Measurements from ENCODE around the gene SYT7. TPM values are rescaled to one million over a fixed set of nuclear protein-coding genes. Genes with fewer than 3 reads are reported as not detected.

The SYT7 gene
- polyA plus RNA-seq, 4 donors = 4.7 to 7.5 (median 5.2) TPM

- DNase-seq (ENCODE audit: low read depth in 4 of 4, low spot score in 3 of 4) = no peak
Observed at GRCh38 chr11:61524446-61524845, 56.4 kb downstream of the SYT7 start.

- DNase-seq (ENCODE audit: low read depth in 4 of 4, low spot score in 3 of 4) = no peak
Observed at GRCh38 chr11:61522881-61523280, 58.0 kb downstream of the SYT7 start.

- DNase-seq (ENCODE audit: low read depth in 4 of 4, low spot score in 3 of 4) = no peak
Observed at GRCh38 chr11:61518032-61518795, 62.7 kb downstream of the SYT7 start.

GRCh38 chr11:61516675-61517572 is 64.0 kb downstream of the SYT7 start:
- no peak for DNase-seq (ENCODE audit: low read depth in 4 of 4, low spot score in 3 of 4)

GRCh38 chr11:61516191-61516590 is 64.7 kb downstream of the SYT7 start:
- no peak for DNase-seq (ENCODE audit: low read depth in 4 of 4, low spot score in 3 of 4)

DNA sequence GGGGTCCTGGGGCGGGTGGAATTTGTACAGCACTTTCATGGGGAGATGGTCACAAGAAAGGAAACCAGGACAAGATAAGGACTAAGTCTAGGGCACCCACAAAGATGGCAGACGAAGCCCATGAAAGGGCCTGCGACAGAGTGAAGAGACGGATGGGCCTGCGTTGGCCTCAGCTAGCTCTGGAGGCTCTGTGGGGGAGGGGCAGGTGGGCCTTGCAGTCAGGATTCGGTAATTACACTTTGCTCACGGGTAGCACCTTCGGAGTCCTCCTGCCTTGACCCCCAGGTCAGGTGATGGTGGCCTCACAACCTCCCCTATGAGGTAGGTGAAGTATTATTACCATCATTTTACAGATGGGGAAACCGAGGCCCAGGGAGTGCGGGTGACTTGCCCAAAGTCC is 65.2 kb downstream of the SYT7 start:
- no peak for DNase-seq (ENCODE audit: low read depth in 4 of 4, low spot score in 3 of 4)

- DNase-seq (ENCODE audit: low read depth in 4 of 4, low spot score in 3 of 4) = no peak
Observed at GRCh38 chr11:61514050-61514917, 66.6 kb downstream of the SYT7 start.

DNA sequence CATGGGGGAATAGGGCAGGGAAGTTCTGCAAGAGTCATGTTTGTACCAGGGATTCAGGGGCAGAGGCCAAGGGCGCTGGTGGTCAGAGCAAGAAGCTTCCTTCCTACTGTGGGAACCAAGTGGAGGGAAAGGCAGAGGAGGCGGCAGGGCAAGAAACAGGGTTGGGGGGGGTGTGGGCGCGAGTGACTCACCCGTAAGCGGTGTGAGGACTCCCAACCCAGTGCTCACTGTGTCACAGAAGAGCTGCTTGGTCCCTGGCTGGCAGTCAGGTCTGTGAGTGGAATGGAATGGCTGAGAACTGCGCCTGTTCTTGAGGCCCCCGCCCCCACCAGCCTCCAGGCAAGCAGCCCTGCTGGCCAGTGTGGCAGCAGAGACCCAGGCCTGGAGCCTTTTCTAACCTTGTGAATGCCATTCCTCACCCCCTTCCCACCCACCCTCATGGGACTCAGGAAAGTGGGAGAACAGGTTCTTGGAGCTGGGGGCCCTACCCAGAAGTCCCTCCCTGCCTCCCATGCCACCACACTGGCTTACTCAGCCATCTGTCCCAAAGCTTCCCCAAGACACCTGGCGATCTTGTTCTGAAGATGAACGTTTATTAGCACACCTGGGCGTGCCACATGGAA is 67.6 kb downstream of the SYT7 start:
- DNase-seq (ENCODE audit: low read depth in 4 of 4, low spot score in 3 of 4) = no peak

DNA sequence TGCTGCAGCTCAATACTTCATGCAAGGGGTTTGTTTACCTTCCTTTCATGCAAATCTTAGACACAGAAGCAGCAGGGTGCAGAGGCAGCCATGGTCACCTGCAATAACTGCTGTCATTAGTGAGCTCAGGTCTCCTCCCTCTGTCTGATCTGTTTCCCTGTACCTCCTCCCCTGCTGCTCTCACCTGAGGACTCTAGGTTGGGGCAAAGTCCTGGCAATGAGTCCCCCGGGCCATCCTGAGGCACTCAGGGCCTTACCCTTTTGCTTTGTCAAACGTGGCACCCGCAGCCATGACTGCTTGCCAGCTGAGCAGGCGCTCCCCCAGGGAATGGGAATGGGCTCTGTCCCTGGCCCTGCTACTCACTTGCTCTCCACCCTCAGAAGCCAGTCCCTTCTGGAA is 68.4 kb downstream of the SYT7 start:
- no peak for DNase-seq (ENCODE audit: low read depth in 4 of 4, low spot score in 3 of 4)

GRCh38 chr11:61511383-61511782 is 69.5 kb downstream of the SYT7 start:
- no peak for DNase-seq (ENCODE audit: low read depth in 4 of 4, low spot score in 3 of 4)

GRCh38 chr11:61510974-61511373 is 69.9 kb downstream of the SYT7 start:
- DNase-seq (ENCODE audit: low read depth in 4 of 4, low spot score in 3 of 4) = no peak

GRCh38 chr11:61510166-61510919 is 70.5 kb downstream of the SYT7 start:
- no peak for DNase-seq (ENCODE audit: low read depth in 4 of 4, low spot score in 3 of 4)

DNA sequence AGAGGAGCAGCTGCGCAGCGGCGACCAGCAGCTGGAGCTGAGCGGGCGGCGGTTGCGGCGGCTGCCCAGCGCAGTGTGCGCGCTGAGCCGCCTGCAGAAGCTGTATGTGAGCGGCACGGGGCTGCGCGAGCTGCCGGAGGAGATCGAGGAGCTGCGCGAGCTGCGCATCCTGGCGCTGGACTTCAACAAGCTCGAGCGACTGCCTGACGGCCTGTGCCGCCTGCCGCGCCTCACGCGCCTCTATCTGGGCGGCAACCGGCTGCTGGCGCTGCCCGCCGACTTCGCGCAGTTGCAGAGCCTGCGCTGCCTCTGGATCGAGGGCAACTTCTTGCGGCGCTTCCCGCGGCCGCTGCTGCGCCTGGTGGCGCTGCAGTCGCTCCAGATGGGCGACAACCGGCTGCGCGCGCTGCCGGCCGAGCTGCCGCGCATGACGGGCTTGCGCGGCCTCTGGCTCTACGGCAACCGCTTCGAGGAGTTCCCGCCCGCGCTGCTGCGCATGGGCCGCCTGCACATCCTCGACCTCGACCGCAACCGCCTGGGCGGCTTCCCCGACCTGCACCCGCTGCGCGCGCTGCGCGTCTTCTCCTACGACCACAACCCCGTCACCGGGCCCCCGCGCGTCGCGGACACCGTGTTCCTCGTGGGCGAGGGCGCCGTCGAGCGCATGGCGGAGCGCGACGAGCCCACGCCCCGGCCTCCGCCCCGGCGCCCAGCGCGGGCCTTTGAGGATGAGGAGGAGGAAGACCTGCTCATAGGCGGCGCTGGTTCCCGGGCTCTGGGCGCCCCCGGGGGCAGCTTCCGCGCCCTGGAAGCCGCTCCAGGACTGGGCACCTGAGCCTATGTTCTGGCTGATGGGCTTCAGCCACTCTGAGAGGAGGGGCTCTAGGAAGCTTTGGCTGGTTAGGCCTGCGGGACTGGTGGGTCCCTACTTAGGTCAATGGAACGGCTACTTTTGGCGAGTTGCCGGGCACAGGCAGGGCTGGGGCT is 71.5 kb downstream of the SYT7 start:
- DNase-seq (ENCODE audit: low read depth in 4 of 4, low spot score in 3 of 4) = peak in 2 of 4 donors; percentile 68 to 73

DNA sequence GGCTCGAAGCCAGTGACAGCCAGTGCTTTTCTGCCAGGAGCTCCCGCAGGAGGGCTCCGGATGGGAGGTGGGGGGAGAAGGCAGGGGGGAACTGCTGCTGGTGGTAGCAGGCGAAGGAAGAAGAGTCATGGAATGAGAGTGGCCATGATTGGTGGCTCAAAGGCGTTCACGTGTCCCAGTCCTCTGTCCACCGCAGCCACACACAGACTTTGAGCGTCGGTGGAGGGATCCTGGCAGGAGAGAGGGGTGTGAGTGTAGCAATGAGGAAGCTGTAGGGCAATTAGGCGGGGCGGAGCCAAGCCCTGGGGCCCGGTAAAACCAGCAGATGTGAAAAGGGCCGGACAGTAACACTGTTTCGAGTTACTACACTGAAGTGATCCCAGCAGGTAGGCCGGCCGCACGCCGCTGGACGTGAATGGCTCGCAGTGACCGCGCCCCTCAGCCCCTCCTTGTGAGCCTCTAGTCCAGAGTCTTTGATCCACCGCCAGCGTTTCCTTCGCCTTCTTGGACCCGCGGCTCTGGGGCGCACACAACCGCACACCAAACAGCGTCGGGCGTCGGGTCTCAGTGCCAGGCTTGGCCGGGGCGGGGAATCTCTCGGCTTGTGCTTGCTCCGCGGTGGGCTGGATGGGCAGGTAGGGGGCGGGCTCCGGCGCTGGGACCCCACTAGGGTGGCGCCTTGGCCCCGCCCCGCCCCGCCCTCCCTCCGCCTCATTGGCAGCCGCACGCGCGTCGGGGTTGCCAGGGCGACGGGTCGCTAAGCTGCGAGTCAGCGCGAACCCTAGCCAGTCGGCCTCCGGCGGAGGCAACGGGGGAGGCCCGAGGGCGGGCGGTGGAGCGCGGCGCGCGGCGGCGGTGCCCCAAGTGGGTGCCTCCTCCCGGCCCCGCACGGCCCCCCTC is 72.7 kb downstream of the SYT7 start, which contains the start of gene LRRC10B:
Gene LRRC10B, plus strand, starts transcription at position 788 of the 900 bp plus-strand sequence. CDS start 250 bp downstream, outside the sequence.
- DNase-seq (ENCODE audit: low read depth in 4 of 4, low spot score in 3 of 4) = peak in 1 of 4 donors; percentile 51

DNA sequence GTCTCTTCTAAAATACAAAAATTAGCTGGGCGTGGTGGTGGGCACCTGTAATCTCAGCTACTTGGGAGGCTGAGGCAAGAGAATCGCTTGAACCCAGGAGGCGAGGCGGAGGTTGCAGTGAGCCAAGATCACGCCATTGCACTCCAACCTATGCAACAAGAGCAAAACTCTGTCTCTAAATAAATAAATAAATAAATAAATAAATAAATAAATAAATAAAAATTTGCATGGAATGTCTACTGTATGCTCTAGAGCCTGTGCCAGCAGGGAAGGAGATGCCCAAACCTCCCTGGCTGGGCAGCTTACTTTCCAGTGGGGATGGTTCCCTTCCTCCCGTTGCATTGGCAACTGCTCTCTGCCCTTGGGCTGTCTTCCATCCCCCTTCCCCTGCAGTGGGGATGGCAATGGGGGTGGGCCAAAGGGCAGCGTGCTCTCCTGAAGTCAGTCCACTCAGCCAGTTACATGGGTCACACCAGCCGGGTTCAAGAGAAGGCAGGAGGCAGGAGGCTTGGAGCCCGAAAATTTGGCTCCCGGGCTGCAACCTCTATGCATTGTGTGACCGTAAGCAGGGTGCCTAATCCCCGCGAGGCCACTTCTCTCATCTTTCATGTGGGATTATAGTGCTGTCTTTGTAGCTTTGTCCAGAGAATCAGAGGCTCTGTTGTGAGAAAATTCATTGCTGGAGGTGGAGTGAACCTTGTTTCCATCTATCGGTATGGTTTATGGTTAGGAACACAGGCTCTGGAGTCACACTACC is 73.7 kb downstream of the SYT7 start:
- DNase-seq (ENCODE audit: low read depth in 4 of 4, low spot score in 3 of 4) = no peak

GRCh38 chr11:61505640-61506155 is 75.2 kb downstream of the SYT7 start:
- no peak for DNase-seq (ENCODE audit: low read depth in 4 of 4, low spot score in 3 of 4)
